ENCODE data around the gene MAML3.

Gene MAML3

GRCh38 chr4:140088323-140088967 is 65.5 kb downstream of the MAML3 start:
- DNase-seq: no peak
- Histone ChIP-seq H3K4me1 (peaks cover 9% of the 10 kb centered on the region; the same call in 1 of the 2 replicates), H3K27me3 (no peaks in the 10 kb centered on the region), H3K36me3 (no peaks in the 10 kb centered on the region), H3K9me3 (no peaks in the 10 kb centered on the region), H3K4me3 (ENCODE audit: low read depth, low read length) (no peak overlapping the region)
- TF ChIP-seq, protein P1, sequence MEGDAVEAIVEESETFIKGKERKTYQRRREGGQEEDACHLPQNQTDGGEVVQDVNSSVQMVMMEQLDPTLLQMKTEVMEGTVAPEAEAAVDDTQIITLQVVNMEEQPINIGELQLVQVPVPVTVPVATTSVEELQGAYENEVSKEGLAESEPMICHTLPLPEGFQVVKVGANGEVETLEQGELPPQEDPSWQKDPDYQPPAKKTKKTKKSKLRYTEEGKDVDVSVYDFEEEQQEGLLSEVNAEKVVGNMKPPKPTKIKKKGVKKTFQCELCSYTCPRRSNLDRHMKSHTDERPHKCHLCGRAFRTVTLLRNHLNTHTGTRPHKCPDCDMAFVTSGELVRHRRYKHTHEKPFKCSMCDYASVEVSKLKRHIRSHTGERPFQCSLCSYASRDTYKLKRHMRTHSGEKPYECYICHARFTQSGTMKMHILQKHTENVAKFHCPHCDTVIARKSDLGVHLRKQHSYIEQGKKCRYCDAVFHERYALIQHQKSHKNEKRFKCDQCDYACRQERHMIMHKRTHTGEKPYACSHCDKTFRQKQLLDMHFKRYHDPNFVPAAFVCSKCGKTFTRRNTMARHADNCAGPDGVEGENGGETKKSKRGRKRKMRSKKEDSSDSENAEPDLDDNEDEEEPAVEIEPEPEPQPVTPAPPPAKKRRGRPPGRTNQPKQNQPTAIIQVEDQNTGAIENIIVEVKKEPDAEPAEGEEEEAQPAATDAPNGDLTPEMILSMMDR (IDR thresholded peaks at IDR 0.05; ENCODE audit: low read depth, low read length): no peak

DNA sequence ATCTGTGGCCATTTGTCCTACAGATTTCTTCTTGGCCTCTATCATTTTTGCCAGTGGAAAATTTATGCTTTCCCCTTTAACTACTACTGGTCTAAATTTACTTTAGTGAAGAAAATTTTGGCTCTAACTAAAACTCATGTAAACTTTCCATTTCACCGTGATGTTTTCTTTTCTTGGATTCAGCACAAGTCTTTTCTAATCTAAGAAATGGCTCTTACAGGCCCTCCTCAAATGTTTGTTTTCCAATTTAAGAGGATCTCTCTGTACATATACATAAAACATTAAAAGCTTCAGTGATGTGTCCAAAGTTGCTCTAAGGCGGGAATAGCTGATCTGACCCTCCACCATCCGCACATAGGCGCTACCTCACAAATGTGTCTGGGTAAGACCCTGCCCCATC is 68.1 kb downstream of the MAML3 start:
- H3K9me3 ChIP-seq: no peaks in the 10 kb centered on the region
- no peaks in the 10 kb centered on the region for H3K4me1 ChIP-seq
- H3K4me3 ChIP-seq (ENCODE audit: low read depth, low read length): no peak overlapping the region
- H3K36me3 ChIP-seq: no peaks in the 10 kb centered on the region
- DNase-seq: no peak
- no peaks in the 10 kb centered on the region for H3K27me3 ChIP-seq
- TF ChIP-seq, protein P1 (IDR thresholded peaks at IDR 0.05; ENCODE audit: low read depth, low read length): no peak

DNA sequence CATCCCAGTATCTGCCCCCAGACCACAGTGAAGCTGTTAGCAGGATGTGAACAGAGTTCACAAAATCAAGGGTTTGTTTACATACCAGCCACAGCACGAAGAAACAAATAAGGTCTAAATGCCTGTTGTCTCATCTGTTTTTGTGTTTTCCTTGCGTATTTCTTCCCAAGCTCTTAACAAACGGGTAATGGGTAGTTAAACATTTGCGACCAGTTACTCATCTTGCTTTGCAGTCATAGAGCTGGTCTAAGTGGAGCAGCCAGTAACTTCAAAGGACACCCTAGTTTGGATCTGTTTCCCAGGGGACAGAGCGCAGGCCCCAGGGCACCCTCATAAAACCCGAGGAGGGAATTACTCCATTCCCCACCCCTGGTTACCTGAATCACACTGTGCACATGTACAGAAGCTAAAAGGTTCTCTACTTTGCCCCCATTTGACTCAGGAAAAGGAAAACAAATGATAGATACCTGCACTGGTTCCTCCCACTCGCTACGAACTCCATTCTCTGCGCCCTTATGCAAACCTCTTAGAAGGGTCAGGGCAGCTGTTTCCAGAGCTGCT is 68.8 kb downstream of the MAML3 start:
- Histone ChIP-seq H3K4me3 (ENCODE audit: low read depth, low read length) (no peak overlapping the region), H3K4me1 (no peaks in the 10 kb centered on the region), H3K27me3 (no peaks in the 10 kb centered on the region), H3K9me3 (no peaks in the 10 kb centered on the region), H3K36me3 (no peaks in the 10 kb centered on the region)
- no peak for DNase-seq
- TF ChIP-seq, protein P1 (IDR thresholded peaks at IDR 0.05; ENCODE audit: low read depth, low read length): no peak

- Histone ChIP-seq H3K9me3 (no peaks in the 10 kb centered on the region), H3K4me1 (no peaks in the 10 kb centered on the region), H3K27me3 (no peaks in the 10 kb centered on the region), H3K36me3 (no peaks in the 10 kb centered on the region), H3K4me3 (ENCODE audit: low read depth, low read length) (no peak overlapping the region)
- no peak for DNase-seq
- TF ChIP-seq, protein P1 (IDR thresholded peaks at IDR 0.05; ENCODE audit: low read depth, low read length): no peak
Observed at GRCh38 chr4:140084385-140084784, 69.6 kb downstream of the MAML3 start.

GRCh38 chr4:140082391-140082755 is 71.6 kb downstream of the MAML3 start:
- H3K36me3 ChIP-seq: no peaks in the 10 kb centered on the region
- no peaks in the 10 kb centered on the region for H3K9me3 ChIP-seq
- no peak overlapping the region for H3K4me3 ChIP-seq (ENCODE audit: low read depth, low read length)
- H3K4me1 ChIP-seq: no peaks in the 10 kb centered on the region
- no peaks in the 10 kb centered on the region for H3K27me3 ChIP-seq
- TF ChIP-seq, protein P1 (IDR thresholded peaks at IDR 0.05; ENCODE audit: low read depth, low read length): no peak
- DNase-seq: no peak

DNA sequence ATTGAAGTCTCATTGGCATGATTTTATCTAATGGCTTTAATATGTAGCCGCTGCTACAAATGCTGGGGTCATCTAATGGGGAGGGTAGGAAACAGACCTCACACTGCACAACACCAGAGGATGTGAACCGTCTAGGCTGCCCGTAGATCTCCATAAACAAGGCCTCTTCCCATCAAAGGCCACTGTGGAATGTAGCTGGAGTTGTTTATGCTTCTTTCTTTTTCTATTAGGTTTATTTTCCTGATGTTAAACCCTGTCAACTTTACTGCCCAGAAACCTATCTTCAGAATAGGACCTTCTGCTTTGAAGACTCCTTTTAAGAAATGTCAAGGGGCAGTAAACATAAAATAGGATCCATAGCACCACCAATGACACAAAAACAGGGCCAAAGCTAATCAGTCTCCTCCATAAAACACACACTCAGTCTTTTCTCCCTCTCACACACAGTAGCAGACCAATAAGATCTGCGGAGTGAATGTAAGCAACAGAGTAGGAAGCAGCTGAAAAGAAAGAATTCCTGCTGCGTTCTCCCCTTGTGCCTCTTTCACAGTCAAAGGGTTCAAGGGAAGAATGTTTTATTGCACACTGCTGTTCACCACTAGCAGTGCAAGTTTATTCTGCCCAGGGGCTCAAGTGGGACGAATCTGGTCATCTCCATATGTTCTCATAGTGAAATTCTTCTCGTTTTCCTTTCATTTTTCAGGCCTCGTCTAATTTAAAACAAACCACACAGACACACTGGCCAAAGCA is 72.2 kb downstream of the MAML3 start:
- TF ChIP-seq, protein P1 (IDR thresholded peaks at IDR 0.05; ENCODE audit: low read depth, low read length): no peak

More for the DNA sequence above, 72.2 kb downstream of the MAML3 start:
- Histone ChIP-seq H3K9me3 (no peaks in the 10 kb centered on the region), H3K27me3 (no peaks in the 10 kb centered on the region), H3K4me1 (no peaks in the 10 kb centered on the region), H3K4me3 (ENCODE audit: low read depth, low read length) (no peak overlapping the region), H3K36me3 (no peaks in the 10 kb centered on the region)
- DNase-seq: no peak

Measured in BE2C (cell line).